ENCODE results near the gene RBM26. TPM values are rescaled to one million over a fixed set of nuclear protein-coding genes. Genes with fewer than 3 reads are reported as not detected.

RBM26 gene
- total and polyA plus RNA-seq, 2 donors (not counting 1 experiment from before 2014, with no cell fraction given): 19.9 to 20.3 TPM

DNA sequence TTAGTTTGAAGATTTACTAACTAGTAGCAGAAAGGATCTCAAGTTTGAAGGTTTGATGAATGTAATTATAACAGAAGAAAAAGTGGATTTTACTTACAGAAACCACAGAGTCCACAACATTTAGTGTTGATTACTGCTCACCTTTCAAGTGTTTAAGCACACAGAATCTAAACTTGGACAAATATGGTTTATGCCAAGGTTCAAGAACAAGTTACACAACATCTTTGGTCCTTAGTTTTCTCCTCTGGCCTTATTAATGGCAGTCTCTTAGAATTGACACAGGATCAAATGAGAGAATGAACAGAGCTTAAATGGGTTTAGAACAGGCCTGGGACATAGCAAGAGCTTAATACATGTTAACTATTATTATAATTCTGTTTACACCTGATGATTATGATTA, 133.0 kb downstream of the RBM26 start:
- Histone ChIP-seq H4K20me1 (ENCODE audit: control insufficient read depth, extremely low read depth, insufficient read depth, low read length) (no peaks in the 10 kb centered on the region), H3K4me2 (ENCODE audit: extremely low read depth, insufficient read depth, low read length) (no peak overlapping the region), H3K36me3 (ENCODE audit: control insufficient read depth, insufficient read depth, low read length) (no peaks in the 10 kb centered on the region), H2AFZ (ENCODE audit: low read length) (no peak overlapping the region), H3K4me1 (ENCODE audit: control insufficient read depth, extremely low read depth, insufficient read depth, low read length) (no peaks in the 10 kb centered on the region), H3K9me3 (ENCODE audit: control insufficient read depth, insufficient read depth, low read depth, low read length) (no peaks in the 10 kb centered on the region), H3K27ac (ENCODE audit: insufficient read depth, low read length) (no peak overlapping the region), H3K27me3 (ENCODE audit: control insufficient read depth, insufficient read depth, low read length) (no peaks in the 10 kb centered on the region), H3K9ac (ENCODE audit: insufficient read depth, low read length) (no peak overlapping the region), H3K79me2 (ENCODE audit: control insufficient read depth, insufficient read depth, low read length) (no peaks in the 10 kb centered on the region), H3K4me3 (replicated peaks in 1 of 4; ENCODE audit: control extremely low read depth in 1 of 4, insufficient read depth in 1 of 4, low read depth in 3 of 4, low read length in 4 of 4) (no peak overlapping the region)
- no peak for TF ChIP-seq EZH2 (IDR thresholded peaks at IDR 0.05; ENCODE audit: low read length, missing control alignments)
- no peak for TF ChIP-seq CTCF (conservative IDR thresholded peaks at IDR 0.05 in 1 of 2, IDR thresholded peaks at IDR 0.05 in 1 of 2; ENCODE audit: low read depth in 1 of 2, low read length in 2 of 2)
- DNase-seq (ENCODE audit: low read depth in 2 of 2): no peak

- TF ChIP-seq EZH2 (IDR thresholded peaks at IDR 0.05; ENCODE audit: low read length, missing control alignments) (no peak), CTCF (conservative IDR thresholded peaks at IDR 0.05 in 1 of 2, IDR thresholded peaks at IDR 0.05 in 1 of 2; ENCODE audit: low read depth in 1 of 2, low read length in 2 of 2) (no peak)
- no peaks in the 10 kb centered on the region for H3K79me2 ChIP-seq (ENCODE audit: control insufficient read depth, insufficient read depth, low read length)
Measured at GRCh38 chr13:79271616-79272015, 134.4 kb downstream of the RBM26 start.

DNA sequence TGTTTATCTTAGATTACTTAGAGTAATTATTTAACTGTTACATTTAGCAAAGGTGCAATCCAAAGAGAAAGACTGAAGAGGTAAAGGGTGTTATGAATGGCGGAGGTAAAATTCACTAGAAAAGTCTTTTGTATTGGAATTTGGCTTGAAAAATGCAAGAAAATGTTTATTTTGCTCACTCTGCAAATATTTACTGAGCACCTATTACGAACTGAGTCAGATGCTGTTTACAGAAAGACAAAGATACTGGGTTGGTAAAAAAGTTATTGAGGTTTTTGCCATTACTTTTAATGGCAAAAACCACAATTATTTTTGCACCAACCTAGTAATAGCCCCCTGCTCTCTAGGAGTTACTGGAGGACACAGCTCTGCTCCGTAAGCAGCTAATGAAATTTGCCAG, 135.2 kb downstream of the RBM26 start:
- Histone ChIP-seq H4K20me1 (ENCODE audit: control insufficient read depth, extremely low read depth, insufficient read depth, low read length) (no peaks in the 10 kb centered on the region), H3K4me2 (ENCODE audit: extremely low read depth, insufficient read depth, low read length) (no peak overlapping the region), H3K9me3 (ENCODE audit: control insufficient read depth, insufficient read depth, low read depth, low read length) (no peaks in the 10 kb centered on the region), H3K27me3 (ENCODE audit: control insufficient read depth, insufficient read depth, low read length) (no peaks in the 10 kb centered on the region), H3K79me2 (ENCODE audit: control insufficient read depth, insufficient read depth, low read length) (no peaks in the 10 kb centered on the region), H3K27ac (ENCODE audit: insufficient read depth, low read length) (no peak overlapping the region), H2AFZ (ENCODE audit: low read length) (no peak overlapping the region), H3K9ac (ENCODE audit: insufficient read depth, low read length) (no peak overlapping the region), H3K36me3 (ENCODE audit: control insufficient read depth, insufficient read depth, low read length) (no peaks in the 10 kb centered on the region), H3K4me3 (replicated peaks in 1 of 4; ENCODE audit: control extremely low read depth in 1 of 4, insufficient read depth in 1 of 4, low read depth in 3 of 4, low read length in 4 of 4) (no peak overlapping the region), H3K4me1 (ENCODE audit: control insufficient read depth, extremely low read depth, insufficient read depth, low read length) (no peaks in the 10 kb centered on the region)
- no peak for DNase-seq (ENCODE audit: low read depth in 2 of 2)
- TF ChIP-seq CTCF (conservative IDR thresholded peaks at IDR 0.05 in 1 of 2, IDR thresholded peaks at IDR 0.05 in 1 of 2; ENCODE audit: low read depth in 1 of 2, low read length in 2 of 2): no peak
- no peak for TF ChIP-seq EZH2 (IDR thresholded peaks at IDR 0.05; ENCODE audit: low read length, missing control alignments)

More at GRCh38 chr13:79271616-79272015, 134.4 kb downstream of the RBM26 start:
- Histone ChIP-seq H3K9me3 (ENCODE audit: control insufficient read depth, insufficient read depth, low read depth, low read length) (no peaks in the 10 kb centered on the region), H3K4me3 (replicated peaks in 1 of 4; ENCODE audit: control extremely low read depth in 1 of 4, insufficient read depth in 1 of 4, low read depth in 3 of 4, low read length in 4 of 4) (no peak overlapping the region), H3K27ac (ENCODE audit: insufficient read depth, low read length) (no peak overlapping the region), H2AFZ (ENCODE audit: low read length) (no peak overlapping the region), H3K9ac (ENCODE audit: insufficient read depth, low read length) (no peak overlapping the region), H3K36me3 (ENCODE audit: control insufficient read depth, insufficient read depth, low read length) (no peaks in the 10 kb centered on the region), H4K20me1 (ENCODE audit: control insufficient read depth, extremely low read depth, insufficient read depth, low read length) (no peaks in the 10 kb centered on the region), H3K4me1 (ENCODE audit: control insufficient read depth, extremely low read depth, insufficient read depth, low read length) (no peaks in the 10 kb centered on the region), H3K4me2 (ENCODE audit: extremely low read depth, insufficient read depth, low read length) (no peak overlapping the region), H3K27me3 (ENCODE audit: control insufficient read depth, insufficient read depth, low read length) (no peaks in the 10 kb centered on the region)
- DNase-seq (ENCODE audit: low read depth in 2 of 2): no peak

Other genes starting within 250 kb of the RBM26 start
- 35.2 and 39.1 TPM in 2 replicates for gene NDFIP2, start 74.9 kb upstream of the RBM26 start, total RNA-seq
- 35.2 and 46.4 TPM in 2 replicates for gene NDFIP2, start 74.9 kb upstream of the RBM26 start, polyA plus RNA-seq

Measured in fibroblast of lung (primary cell).